Endodermal cell (in vitro differentiated cells): ENCODE measurements around the gene MAP3K20. TPM values are rescaled to one million over a fixed set of nuclear protein-coding genes. Genes with fewer than 3 reads are reported as not detected.

Source experiments
- DNase-seq: peaks from one replicate; pipeline ENCODE4 v3.0.0-alpha.2; 2017
- H3K27ac ChIP-seq: 2 replicates; pipeline ENCODE4 v1.5.1; 2013; ENCODE audit warnings: mild to moderate bottlenecking, low read depth, low read length, moderate library complexity
- H3K27me3 ChIP-seq: 2 replicates; pipeline ENCODE4 v1.6.1; 2013; ENCODE audit warnings: mild to moderate bottlenecking, low read length, moderate library complexity; ENCODE audit not compliant: insufficient read depth, control insufficient read depth, poor library complexity, severe bottlenecking
- H3K36me3 ChIP-seq: 2 replicates; pipeline ENCODE4 v1.7.0; 2013; ENCODE audit warnings: mild to moderate bottlenecking, low read length, moderate library complexity; ENCODE audit not compliant: control insufficient read depth, insufficient read depth
- H3K4me1 ChIP-seq: one replicate; pipeline ENCODE4 v1.7.0; 2013; ENCODE audit warnings: low read length; ENCODE audit not compliant: control insufficient read depth, insufficient read depth
- H3K4me3 ChIP-seq: 2 replicates; pipeline ENCODE4 v1.5.1; 2013; ENCODE audit warnings: mild to moderate bottlenecking, low read length, moderate library complexity
- H3K9ac ChIP-seq: 2 replicates; pipeline ENCODE4 v1.6.1; 2013; ENCODE audit warnings: mild to moderate bottlenecking, low read length, moderate library complexity; ENCODE audit not compliant: poor library complexity, severe bottlenecking; ENCODE audit errors: extremely low read depth
- H3K9me3 ChIP-seq: 2 replicates; pipeline ENCODE4 v1.6.1; 2013; ENCODE audit warnings: mild to moderate bottlenecking, low read length, moderate library complexity; ENCODE audit not compliant: control insufficient read depth
- H3K27ac Mint-ChIP-seq: 2 replicates; pipeline ENCODE4 v1.8.0; 2020; ENCODE audit warnings: mixed read lengths
- H3K27me3 Mint-ChIP-seq: 2 replicates; pipeline ENCODE4 v1.8.0; 2021; ENCODE audit warnings: mild to moderate bottlenecking, mixed read lengths; ENCODE audit not compliant: insufficient read depth
- H3K36me3 Mint-ChIP-seq: 2 replicates; pipeline ENCODE4 v1.8.0; 2020; ENCODE audit warnings: low read depth, mixed read lengths
- H3K4me1 Mint-ChIP-seq: 2 replicates; pipeline ENCODE4 v1.8.0; 2020; ENCODE audit warnings: mixed read lengths
- H3K4me3 Mint-ChIP-seq: 2 replicates; pipeline ENCODE4 v1.8.0; 2020; ENCODE audit warnings: mild to moderate bottlenecking, moderate library complexity, mixed read lengths
- H3K9me3 Mint-ChIP-seq: 2 replicates; pipeline ENCODE4 v1.8.0; 2020; ENCODE audit warnings: mild to moderate bottlenecking, mixed read lengths
- WGBS, 2 experiments: methylation state at CpG; one replicate each; pipeline versions ENCODE4 v1.1.5 to v1.1.7; 2013; ENCODE audit warnings: missing lambda C conversion rate in 2 of 2, mixed read lengths in 1 of 2; ENCODE audit not compliant: insufficient coverage in 1 of 2, insufficient read length in 1 of 2; 5-methylcytosine and 5-hydroxymethylcytosine counted together
- total RNA-seq, 2 donors: library from RNA; stranded (reverse); fragmentation: NEBNext Ultra II Directional in 1 of 2; extraction: Animal tissue kit (Norgen Biotek cat#: 25700) in 1 of 2; gene quantifications; 2 replicates in 1 of 2; 3 replicates in 1 of 2; pipeline ENCODE4 v1.2.1, GENCODE V29; 2021
- TF ChIP-seq, protein P1 (sequence below): fragments of 200-600 bp; sonication (generic); conservative IDR thresholded peaks from 2 replicates; pipeline ENCODE4 v1.5.0; 2021; ENCODE audit warnings: antibody characterized with exemption, mild to moderate bottlenecking

Gene MAP3K20
- total RNA-seq, 2 donors from 2014 or later = 29.4 to 29.9 TPM

GRCh38 chr2:173311844-173312606 lies 236.4 kb downstream of the MAP3K20 start:
- no peaks in the 10 kb centered on the region for H3K36me3 Mint-ChIP-seq
- no peak overlapping the region for H3K4me3 Mint-ChIP-seq

More at GRCh38 chr2:173311844-173312606, 236.4 kb downstream of the MAP3K20 start:
- Histone ChIP-seq H3K27ac (no peak overlapping the region), H3K4me3 (no peak overlapping the region), H3K4me1 (no peaks in the 10 kb centered on the region), H3K36me3 (no peaks in the 10 kb centered on the region), H3K27me3 (no peaks in the 10 kb centered on the region), H3K9ac (no peak overlapping the region), H3K9me3 (peaks cover 25% of the 10 kb centered on the region)
- no peak for DNase-seq
- TF ChIP-seq, protein P1, sequence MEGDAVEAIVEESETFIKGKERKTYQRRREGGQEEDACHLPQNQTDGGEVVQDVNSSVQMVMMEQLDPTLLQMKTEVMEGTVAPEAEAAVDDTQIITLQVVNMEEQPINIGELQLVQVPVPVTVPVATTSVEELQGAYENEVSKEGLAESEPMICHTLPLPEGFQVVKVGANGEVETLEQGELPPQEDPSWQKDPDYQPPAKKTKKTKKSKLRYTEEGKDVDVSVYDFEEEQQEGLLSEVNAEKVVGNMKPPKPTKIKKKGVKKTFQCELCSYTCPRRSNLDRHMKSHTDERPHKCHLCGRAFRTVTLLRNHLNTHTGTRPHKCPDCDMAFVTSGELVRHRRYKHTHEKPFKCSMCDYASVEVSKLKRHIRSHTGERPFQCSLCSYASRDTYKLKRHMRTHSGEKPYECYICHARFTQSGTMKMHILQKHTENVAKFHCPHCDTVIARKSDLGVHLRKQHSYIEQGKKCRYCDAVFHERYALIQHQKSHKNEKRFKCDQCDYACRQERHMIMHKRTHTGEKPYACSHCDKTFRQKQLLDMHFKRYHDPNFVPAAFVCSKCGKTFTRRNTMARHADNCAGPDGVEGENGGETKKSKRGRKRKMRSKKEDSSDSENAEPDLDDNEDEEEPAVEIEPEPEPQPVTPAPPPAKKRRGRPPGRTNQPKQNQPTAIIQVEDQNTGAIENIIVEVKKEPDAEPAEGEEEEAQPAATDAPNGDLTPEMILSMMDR = no peak
- Mint-ChIP-seq H3K4me1 (peaks cover 6% of the 10 kb centered on the region), H3K9me3 (peaks cover 21% of the 10 kb centered on the region), H3K27me3 (no peaks in the 10 kb centered on the region), H3K27ac (no peak overlapping the region)
- WGBS, 2 experiments = 97 to 99% methylated on average over 8 to 9 of the region's 9 CpGs
